HG02571 (cell line): ENCODE results near the gene TGFBR3.

Experiments
- ATAC-seq: cut with Tn5 transposase; IDR thresholded peaks from one replicate; pipeline ENCODE4 v1.9.1; 2021; ENCODE audit warnings: mild to moderate bottlenecking, moderate library complexity; ENCODE audit not compliant: unreplicated experiment

Gene TGFBR3

DNA sequence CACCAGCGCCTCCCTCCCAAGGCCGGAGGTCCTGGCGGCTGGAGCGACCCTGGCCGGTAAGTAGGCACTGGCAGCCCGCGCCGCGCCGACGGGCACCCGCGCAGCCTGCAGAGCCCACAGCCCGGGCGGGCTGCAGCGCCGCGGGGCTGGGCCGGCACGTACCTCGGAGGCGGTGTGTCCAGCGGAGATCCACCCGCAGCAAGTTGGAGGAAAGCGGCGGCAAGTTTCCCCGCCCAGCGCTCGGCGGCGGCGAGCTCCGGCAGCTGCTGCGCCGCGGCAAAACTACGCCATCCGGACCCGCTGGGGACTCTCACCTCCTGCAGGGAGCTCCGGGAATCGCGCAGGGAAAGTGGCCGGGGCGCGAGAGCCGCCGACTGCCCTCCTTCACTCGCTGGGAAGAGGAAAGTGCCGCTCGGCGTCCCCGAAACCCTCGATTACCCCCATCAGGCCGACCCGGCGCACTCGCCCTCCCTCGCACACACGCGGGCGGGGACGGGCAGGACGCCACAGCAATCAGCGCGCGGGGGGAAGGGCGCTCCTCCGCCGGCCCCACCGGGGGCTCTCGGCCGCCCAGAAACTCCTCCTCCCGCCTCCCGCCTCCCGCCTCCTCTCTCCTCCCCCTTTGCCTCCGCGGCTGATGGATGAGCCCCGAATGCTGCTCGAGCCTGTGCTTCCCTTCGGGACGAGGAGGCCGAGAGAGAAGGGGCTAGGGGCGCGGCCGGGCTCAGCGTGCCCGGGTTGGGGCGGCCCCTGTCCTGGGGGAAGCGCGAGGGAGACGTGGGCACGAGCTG is at the start of gene TGFBR3:
Gene TGFBR3, minus strand, starts transcription at position 436 of the 791 bp plus-strand sequence. CDS start 24,620 bp downstream, outside the sequence.
- ATAC-seq: peak; percentile 66

- no peak for ATAC-seq
These were observed 43.3 kb upstream of the TGFBR3 start for GRCh38 chr1:91929250-91929649.

- no peak for ATAC-seq
These were observed 42.1 kb upstream of the TGFBR3 start for GRCh38 chr1:91928026-91928425.

- ATAC-seq: no peak
These were observed 39.9 kb upstream of the TGFBR3 start for GRCh38 chr1:91925644-91926435.

DNA sequence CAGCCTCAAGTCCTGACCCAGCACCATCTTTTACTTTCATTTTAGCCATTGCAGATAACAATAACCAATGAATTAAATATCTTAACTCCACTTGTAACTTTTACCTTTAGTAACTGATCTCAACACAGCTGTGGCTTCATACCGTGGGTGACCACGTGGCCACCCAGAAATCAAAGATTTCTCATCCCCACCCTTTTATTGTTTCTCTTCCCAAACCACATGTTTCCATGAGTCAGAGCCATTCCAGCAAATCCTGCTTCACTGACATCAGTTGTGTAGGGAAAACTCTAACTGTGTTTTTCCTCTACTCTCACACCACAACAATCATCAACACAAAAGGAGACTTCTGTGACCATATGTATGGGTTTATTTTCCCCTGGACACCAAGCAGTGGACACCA is 38.2 kb upstream of the TGFBR3 start:
- no peak for ATAC-seq

- ATAC-seq: no peak
These were observed 34.0 kb upstream of the TGFBR3 start for GRCh38 chr1:91919962-91920361.

DNA sequence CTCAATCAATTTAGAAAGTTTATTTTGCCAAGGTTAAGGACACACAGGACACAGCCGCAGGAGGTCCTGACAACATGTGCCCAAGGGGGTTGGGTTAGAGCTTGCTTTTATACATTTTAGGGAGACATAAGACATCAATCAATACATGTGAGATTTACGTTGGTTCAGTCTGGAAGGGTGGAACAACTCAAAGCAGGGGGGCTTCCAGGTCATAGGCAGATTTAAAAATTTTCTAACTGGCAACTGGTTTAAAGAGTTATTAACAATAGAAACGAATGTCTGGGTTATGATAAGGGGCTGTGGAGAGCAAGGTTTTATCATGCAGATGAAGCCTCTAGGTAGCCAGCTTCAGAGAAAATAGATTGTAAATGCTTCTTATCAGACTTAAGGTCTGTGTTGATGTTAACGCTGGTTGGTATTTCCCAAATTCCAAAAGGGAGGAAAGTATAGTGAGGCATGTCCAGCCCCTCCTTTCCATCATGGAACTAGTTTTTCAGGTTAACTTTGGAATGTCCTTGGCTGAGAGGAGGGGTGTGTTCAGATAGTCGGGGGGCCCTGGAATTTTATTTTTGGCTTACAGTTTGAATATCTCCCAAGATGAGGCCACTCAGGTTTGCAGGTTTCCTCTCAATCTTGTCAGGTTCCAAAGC is 31.0 kb upstream of the TGFBR3 start:
- no peak for ATAC-seq

- no peak for ATAC-seq
These were observed 30.1 kb upstream of the TGFBR3 start for GRCh38 chr1:91916046-91916445.

DNA sequence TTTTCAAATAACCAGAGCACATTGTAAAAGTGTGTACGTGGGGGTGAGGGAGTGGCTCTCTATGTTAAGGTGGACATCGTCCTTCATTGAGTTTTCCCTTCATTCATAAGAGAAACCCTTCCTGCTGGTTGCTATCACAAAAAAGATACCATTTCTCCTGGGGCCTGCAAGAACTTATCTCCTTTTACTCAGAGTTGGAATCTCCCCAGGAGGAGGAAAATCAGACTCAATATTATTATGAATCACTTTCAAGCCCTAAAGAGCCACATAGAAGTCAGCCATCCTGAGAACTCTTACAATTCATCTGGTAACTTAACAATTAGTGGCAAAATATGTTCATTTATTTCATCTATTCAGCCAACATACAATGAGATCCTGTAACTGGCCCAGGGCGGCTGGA is 27.1 kb upstream of the TGFBR3 start:
- no peak for ATAC-seq

GRCh38 chr1:91912266-91912665 is 26.3 kb upstream of the TGFBR3 start:
- no peak for ATAC-seq

DNA sequence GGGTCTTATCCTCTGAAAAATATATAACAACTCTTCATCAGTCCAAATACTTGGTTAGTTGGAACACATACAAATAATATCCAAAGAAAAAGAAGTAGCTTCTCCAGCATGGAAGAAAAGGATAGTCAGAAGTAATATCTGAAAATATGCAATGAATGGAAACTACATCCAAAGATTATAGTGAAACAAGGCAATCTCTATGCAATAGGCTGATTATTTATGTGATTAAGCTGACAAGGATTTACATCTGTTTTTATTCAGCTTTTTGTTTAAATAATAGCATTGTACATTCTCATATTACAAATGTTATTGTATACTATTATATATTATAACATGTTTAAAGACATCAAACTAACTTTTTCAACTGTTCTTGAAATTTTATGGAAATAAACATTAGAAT is 15.3 kb upstream of the TGFBR3 start:
- no peak for ATAC-seq

DNA sequence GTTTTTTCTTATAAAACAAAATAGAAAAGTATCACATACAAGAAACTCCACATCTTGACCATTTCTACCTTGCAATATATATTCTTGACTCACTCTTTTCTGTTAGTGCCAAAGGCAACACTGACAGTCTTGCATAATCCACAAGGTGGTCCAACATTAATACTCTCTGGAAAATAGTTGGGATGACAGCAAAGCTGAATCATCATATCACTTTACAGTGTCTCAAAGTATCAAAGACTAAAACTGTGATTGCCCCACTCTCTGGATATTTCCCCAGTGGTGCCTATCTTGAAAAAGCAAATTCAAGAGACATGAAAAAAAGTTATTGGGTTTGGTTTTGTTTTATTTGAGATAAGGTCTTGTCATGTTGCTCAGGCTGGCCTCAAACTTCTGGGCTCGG is 14.6 kb upstream of the TGFBR3 start:
- ATAC-seq: no peak

DNA sequence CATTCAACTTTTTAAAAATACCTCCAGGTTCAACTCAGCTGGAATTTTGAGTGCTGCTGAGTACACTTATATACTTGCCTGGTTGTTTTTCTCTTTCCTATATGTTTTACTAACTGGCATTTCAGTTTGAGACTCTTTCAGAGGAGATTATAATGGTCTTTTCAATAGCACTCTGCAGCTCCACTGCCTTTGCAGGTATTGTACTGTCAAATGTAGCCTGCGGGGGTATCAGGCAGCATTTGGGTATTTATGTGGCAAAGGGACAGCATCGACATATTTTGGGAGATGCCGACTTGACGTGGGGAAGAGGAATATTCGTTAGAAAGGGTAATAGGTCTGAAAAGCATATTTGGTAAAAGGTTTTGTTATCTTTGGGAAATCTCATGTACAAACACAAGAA is 11.1 kb upstream of the TGFBR3 start:
- no peak for ATAC-seq

DNA sequence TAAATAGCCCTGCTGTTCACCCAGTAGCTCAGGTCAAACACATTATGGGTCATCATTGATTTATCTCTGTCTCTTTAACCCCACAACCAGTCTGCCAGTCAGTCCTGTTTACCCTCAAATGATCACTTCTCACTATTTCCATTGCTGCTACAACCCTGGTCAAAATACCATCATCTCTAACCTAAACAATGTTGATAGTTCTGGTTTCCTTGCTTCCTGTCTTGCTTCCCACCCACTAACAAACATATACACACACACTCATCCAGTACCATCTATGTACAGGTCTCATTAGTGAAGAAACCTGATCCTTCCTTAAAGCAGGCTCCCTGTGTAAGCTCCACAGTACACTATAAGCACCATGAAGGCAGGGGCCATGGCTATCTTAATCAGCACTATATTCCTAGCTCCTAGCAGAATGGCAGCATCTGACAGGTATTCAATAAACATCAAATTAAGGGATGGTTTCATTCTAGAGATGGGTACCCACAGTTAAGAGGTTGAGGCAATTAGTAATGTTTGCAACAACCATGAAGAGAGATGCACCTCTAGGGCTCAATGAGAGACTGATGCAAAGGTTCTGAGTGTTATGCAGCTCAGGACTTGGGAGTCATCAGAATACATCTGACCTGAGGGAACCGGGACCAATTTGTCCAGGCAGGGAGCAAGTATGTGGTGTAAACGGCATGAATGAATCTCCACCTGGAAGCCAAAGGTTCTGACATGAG is 10.0 kb upstream of the TGFBR3 start:
- ATAC-seq: no peak

GRCh38 chr1:91894036-91894761 is 8.2 kb upstream of the TGFBR3 start:
- ATAC-seq: no peak

DNA sequence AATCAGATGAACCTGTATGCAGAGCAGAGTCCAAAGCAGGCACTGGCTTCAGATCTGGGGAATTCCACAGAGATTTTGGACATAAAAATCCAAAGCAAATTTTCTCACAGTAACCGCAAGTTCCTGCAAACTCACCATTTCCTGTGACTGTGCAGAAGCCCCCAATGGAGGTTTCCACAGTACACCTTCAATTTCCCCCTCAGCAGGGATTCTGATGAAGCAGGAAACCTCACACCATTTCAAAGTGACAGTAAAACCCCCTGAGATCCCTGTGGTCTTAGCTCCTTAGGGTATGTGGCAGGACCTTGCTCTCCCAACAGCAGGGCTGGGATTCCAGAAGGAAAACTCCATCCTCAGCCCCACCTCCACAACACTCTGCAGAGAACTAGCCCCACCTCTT is 6.0 kb upstream of the TGFBR3 start:
- no peak for ATAC-seq

GRCh38 chr1:91891454-91891853 is 5.5 kb upstream of the TGFBR3 start:
- ATAC-seq: no peak

DNA sequence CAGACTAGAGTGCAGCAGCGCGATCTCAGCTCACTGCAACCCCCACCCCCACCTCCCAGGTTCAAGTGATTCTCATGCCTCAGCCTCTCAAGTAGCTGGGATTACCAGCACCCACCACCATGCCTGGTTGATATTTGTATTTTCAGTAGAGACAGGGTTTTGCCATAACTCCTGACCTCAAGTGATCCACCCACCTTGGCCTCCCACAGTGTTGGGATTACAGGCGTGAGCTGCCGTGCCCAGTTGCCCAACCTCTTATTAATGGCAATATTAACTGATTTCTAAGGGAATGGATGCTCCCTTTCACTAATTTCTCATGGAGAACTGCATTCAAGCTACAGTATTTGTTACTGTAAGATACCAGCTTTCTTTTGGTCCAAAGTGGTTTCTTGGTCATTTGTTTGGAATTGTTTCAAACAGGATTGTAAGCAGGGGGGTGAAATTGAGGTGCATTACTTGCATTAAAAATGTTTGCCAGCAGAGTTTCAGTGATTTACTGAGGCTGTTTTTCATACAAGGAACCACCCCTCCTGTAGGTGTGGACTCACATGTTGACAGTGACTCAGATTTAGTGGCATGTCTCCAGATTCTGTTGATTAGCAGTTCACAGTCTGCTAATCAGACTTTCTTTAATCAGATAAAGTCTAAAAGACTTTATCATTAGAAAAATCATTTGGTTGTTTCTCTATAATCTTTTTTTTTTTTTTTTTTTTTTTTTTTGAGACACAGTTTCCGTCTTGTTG is 3.9 kb upstream of the TGFBR3 start:
- no peak for ATAC-seq

GRCh38 chr1:91885213-91885715 is 687 bp downstream of the TGFBR3 start:
- peak; percentile 12 for ATAC-seq
